ENCODE results near the gene HMOX1.

DNA sequence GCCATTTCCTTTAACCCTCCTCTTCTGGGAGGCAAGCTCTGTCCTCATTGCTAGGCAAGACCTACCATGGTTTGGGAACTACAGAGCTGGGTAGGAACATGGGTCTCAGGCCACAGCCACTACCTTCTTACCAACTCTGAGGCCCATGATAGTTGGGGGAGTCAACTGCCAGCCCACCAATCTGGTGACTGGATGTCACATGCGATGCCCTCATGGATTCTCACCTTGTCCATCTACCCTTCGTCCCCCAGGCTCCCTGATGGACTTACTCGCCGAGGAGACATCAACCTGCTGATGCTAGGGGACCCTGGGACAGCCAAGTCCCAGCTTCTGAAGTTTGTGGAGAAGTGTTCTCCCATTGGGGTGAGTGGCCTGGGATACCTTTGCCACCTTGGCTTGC is 32.7 kb downstream of the HMOX1 start:
- TF ChIP-seq, protein P1, sequence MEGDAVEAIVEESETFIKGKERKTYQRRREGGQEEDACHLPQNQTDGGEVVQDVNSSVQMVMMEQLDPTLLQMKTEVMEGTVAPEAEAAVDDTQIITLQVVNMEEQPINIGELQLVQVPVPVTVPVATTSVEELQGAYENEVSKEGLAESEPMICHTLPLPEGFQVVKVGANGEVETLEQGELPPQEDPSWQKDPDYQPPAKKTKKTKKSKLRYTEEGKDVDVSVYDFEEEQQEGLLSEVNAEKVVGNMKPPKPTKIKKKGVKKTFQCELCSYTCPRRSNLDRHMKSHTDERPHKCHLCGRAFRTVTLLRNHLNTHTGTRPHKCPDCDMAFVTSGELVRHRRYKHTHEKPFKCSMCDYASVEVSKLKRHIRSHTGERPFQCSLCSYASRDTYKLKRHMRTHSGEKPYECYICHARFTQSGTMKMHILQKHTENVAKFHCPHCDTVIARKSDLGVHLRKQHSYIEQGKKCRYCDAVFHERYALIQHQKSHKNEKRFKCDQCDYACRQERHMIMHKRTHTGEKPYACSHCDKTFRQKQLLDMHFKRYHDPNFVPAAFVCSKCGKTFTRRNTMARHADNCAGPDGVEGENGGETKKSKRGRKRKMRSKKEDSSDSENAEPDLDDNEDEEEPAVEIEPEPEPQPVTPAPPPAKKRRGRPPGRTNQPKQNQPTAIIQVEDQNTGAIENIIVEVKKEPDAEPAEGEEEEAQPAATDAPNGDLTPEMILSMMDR (IDR thresholded peaks at IDR 0.05): no peak
- TF ChIP-seq POLR2AphosphoS5 (IDR thresholded peaks at IDR 0.05) (no peak), POLR2A (IDR thresholded peaks at IDR 0.05) (no peak)

All from breast epithelium (tissue), 3 donors.